GM21381 (cell line): ENCODE data around the gene BRD7.

Experiments used
- ATAC-seq: cut with Tn5 transposase; IDR thresholded peaks from one replicate; pipeline ENCODE4 v1.9.1; 2021; ENCODE audit warnings: mild to moderate bottlenecking, moderate library complexity; ENCODE audit not compliant: unreplicated experiment

Gene BRD7

DNA sequence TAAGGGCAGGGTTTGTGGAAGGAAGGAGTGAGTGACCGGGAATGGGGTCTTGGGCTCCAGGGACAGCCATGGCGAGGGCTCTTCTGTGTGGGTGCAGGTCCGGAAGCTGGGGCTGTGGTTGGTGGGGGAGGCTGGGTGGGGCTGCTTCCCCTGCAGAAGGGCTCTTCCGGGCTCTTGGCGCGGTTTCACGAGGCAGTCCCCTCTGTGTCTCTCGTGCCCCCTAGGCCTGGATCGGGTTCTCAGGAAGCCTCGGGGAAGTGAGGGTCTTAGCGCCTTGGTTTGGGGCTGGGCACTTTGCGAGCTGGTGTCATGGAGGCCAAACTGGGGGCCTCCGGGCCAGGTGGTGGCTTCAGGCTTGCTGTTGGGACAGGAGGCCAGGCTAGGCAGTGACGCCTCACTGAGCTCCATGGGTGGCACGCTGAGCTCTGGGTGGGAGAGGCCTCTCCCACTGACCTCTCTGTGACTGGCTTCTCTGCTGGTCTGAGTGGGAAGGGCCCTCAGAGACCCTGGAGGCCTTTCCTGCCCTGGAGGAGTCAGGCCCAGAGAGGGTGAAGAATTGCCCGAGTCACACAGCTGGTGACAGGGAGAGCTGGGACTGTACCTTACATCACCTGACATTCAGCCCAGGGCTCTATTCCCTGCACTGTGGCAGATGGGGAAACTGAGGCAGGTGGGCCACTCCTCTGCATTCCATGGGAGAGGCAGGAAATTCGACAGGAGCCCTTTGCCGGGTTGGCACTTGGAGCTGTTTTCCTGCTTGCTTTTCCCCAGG lies 94.3 kb downstream of the BRD7 start:
- ATAC-seq: peak; percentile 36

DNA sequence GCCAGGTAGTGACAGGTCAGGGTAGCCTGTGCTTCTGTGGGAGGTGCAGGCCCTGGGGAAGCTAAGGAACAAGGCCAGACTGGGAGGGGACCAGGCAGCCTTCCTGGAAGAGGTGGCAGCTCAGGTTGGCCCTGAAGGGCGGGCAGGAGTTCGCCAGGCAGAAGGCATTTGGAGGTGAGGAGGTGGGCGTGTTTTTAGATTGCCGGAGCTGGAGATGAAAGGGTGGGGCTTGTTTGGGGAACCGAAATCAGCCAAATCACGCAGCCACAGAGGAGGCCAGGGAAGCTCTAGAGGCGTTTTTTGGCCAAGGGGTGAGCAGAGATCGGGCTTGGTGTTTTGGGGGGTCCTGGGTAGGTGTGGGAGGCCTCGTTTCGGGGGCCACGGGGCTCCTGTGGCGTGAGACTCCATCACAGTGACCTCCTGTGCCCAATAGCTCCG lies 94.9 kb downstream of the BRD7 start:
- peak; percentile 65 for ATAC-seq

DNA sequence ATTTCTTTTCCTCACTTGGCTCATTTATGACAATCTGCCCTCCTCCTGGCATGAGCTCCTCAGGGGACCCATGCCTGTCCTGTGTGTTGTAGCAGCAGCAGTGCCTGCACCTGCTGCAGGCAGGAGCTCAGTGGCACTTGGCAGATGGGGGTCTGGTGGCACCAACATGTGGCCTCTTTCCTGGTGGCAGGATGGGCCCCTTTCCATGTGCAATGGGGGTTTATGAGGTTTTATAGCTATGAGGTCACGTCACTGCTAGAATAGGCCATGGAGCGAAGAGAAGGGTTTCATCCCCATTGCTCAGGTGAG lies 95.5 kb downstream of the BRD7 start:
- no peak for ATAC-seq

DNA sequence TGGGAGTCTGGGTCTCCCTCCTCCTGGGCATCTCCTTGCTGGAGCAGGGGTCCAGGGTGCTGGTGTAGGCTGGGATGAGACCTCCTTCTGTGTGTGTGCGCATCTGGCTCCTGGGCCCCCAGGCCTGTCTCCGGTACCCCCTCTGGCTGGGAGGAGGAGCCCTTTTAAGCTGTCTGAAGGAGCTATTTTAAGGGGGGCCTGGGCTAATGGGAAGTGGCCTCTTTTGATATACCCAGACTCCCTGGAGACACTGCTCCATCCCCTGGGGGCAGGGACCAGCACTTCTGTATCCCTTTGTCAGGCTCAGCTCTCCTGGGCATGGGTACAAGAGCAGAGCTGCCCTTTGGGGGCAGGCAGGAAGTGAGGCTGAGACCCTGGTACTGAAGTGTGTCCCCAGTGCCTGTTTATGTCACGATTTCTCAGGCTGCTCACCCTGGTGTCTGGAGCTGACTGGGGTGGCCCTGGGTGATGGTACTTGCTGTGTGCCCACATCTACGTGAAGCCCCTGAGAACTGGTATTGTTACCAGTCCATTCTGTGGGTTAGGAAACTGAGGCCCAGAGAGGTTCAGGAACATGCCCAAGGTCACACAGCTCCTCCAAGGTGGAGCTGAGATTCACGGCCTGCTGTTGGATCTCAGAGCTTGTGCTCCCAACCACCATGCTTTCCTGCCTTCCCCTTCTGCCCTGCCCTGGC lies 96.0 kb downstream of the BRD7 start:
- no peak for ATAC-seq

DNA sequence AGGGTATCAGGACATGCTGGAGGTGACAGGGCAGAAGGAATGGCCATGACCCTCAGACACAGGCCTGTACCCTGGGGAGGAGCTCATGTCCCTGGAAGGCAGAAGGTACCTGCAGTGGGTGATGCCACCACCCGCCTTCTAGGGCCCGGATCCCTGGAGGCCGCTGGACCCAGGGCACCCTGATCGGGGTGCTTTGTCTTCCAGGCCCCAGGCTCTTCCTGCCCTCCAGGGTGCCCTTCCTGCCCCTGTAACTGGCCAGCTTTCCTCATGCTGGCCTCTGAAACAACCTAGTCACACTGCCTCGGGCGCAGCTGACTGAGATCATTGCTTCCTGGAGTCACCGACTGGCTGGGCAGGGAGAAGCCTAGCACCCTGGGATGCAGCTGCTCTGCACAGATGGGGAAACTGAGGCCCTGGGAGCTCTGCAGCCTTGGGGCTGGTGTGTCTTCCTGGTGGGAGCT lies 96.6 kb downstream of the BRD7 start:
- no peak for ATAC-seq

DNA sequence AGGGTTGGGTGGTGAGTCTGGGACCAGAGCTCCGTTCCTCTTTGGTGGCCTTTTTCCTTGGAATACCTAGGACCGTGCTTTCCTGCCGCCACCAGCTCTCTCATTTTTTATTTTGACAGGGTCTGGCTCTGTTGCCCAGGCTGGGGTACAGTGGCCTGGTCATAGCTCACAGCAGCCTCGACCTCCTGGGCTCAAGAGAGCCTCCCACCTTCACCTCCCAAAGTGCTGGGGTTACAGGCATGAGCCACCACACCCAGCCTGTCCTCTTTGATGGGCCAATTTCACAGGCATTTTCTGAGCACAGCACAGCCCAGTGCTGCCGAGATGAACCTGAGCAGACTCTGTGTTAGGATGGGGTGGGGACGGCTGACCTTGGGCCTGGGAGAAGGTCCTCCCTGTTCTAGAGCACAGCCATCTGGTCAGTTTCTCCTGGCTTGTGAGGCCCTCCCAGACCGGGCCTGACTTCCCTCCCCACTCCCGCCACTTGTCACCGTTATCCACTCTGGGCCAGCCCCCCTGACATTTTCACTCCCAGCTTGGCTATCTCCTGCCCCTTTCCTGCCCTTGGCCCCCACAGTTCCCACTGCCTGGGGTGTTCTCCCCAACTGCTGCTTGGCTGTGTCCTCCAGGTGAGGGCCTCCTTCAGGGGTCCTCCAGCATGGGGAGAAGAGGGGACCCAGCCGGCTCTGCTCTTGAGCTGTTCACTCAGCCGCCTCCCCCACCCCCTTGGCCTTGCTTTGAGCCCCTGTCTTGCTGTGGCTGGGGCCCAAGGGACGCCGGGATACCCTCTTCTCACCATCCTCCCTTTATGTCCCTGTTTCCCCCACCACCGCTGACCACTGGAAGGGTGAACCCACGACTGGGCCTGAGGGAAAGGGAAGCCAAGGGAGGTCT lies 97.4 kb downstream of the BRD7 start:
- ATAC-seq: no peak

DNA sequence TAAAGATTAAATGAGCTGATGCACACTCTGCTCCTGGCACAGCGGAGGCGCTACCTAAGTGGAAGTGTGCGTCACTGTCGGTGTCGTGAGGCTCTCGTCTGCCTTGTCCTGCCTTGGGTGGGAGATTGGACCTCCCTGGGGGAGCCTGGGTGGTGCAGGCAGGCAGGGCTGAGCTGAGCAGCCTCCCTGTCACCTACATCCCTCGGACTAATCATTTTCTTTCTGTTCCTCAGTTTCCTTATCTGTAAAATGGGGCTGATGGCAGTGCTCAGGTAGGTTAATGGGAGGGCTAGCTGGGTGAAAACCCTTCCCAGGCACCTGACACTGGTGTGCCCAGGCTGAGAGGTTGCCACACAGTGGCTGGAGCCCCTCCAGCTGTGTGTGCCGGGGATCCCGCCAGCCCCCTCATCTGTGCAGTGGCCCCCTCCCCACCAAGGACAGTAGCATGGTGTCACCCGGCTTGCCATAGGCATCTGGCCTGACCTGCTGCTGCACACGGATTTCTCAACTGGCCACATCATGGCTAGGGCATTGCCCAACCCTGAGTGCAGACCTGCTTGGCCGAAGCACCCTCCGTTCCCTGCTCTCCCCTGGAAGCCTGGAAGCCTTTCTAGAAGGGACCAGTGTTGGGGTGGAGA lies 98.2 kb downstream of the BRD7 start:
- ATAC-seq: no peak

DNA sequence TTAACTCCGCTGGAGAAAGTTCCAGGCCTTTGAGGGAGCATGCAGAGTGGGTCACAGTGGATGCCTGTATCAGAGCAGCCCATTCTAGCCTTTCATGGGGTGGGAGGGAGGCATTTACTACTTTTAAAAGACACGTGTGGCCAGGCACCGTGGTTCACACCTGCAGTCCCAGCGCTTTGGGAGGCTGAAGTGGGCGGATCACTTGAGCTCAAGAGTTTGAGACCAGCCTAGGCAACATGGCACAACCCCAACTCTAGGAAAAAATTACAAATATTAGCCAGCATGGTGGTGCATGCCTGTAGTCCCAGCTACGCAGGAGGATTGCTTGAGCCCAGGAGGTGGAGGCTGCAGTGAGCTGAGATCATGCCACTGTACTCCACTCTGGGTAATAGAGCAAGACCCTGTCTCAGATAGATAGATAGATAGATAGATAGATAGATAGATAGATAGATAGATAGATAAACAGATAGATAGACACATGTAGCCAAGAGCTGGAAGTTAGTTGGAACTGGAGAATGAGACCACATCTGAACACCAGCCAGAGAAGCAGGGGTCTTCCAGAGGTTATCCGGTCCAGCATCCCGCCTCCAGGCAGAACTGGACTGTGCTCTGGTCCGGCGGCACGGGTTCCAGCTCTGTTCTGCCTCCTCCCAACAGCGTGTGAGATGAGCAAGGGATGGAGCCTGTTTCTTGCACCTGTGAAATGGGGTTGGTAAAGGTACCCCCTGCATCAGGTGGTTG lies 98.8 kb downstream of the BRD7 start:
- no peak for ATAC-seq

DNA sequence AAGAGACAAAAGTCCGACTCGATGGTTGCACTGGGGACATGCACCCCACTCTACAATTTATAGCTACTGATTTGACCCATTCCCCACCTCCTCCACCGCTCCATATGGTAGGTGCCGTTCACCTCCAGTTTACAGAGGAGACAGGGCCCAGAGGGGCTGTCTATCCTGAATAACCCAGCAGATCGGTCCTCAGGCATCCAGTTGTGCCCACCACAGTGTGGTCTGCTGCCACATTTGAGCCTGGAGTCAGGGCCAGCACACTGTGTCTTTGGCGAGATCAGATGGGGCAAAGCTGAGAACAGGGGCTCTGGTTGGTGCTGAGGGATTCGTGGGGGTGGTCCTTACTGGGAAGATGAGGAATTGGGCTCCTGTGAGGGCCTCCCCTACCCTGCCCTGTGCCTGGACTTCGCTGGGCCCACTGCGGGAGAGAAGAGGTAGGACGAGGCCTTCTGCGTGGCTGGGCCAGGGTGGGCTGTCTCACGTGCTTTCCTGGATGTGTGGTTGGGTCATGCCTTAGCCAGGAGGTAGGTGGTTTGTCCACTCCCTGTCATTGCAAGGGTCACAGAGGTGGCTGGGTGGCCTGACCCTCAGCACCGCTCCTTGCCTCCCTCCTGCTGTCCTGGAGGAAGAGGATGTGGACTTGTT lies 99.6 kb downstream of the BRD7 start:
- ATAC-seq: no peak

DNA sequence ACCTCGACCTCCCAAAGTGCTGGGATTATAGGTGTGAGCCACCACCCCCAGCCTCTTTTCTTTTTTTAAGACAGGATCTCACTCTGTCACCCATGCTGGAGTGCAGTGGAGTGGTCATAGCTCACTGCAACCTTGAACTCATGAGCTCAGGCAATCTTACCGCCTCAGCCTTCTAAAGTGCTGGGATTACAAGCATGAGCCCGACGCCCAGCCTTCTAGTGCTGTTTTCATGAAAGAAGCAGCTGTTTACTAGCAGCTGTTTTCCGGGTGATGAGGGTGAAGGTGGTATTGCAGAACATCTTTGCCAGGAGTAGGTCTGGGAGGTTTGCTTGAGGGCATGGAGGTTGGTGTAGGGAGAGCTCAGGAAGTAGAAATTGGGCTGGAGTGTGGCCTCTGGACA lies 100.4 kb downstream of the BRD7 start:
- no peak for ATAC-seq

DNA sequence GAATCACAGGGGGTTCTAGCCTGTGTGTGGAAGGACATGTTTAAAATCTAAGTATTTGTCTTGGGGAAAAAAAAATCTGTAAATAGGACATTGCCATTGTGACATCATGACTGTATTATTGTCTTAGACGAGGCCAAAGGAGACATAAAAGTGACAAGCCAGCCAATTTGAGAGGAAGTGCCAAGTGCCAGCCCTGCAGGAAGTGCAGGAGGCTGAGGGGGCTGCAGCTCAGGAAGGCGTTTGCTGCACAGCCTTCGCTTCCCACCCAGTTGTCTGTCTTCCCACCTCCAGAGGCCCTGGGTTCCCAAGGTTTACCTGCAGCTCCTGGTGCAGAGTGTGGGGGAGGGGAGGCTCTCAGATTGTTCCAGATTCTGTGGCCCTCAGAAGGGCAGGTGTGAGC lies 101.1 kb downstream of the BRD7 start:
- no peak for ATAC-seq

DNA sequence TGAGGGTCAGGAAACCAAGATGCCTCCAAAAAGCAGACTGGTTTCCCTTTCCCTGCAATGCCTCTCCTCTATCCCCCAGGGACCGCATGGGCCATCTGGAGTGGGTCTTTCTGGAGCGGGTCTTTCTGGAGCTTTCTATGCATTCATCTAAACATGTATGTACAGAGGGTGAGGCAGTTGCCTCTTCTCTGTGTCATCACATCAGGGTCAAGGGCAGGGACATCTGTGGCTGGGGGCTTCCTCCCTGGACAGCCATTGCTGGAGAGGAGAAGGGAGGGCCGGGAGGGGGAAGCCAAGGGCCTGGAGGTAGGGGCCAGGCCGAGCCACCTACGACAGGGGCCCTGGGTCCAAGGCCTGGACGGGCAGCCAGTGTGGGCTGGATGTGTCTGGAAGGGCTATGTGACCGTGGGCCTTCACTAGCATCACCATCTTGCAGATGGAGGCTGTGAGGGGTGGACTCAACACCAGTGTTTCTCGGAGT lies 101.6 kb downstream of the BRD7 start:
- ATAC-seq: no peak

DNA sequence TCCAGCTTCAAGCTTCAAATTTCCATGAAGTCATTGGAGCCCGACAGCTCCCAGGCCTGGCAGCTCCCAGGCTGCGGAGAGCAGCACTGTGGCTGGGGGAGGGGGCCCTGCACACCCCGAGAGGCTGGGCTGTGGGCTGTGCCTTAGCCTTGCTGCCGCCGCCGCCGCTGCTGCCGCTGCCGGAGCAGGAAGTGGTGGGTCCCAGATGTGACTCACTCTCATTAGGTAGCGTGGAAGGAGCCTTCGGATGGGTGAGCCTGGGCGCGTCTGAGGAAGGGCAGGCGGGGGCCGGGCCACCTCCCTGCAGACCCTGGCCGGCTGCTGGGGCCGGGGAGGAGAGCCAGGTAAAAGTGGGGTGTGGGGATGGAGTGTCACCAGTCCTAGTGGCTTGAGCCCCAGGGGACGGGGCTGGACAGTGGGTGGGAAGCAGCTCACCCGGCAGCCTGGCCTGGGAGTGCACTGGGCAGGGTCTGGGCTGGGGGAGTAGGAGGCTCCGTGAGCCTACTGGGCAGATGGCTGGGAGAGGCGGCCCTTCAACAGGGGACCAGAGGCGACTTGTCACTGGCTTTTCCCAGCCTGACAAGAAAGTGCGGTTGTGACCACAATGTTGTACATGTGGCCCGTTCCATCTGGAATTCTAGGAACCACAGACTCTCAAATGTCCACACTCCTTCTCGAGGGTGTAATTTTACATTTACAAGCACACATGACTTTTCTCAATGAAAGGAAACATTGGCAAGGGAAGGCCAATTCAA lies 102.3 kb downstream of the BRD7 start, which contains the start of gene ADCY7:
Gene ADCY7, plus strand, starts transcription at position 215 of the 755 bp plus-strand sequence. CDS start 21,629 bp downstream, outside the sequence.
- peak; percentile 76 for ATAC-seq
